GM18520 (cell line): ENCODE data around the gene FOXC2.

ENCODE experiments used
- ATAC-seq: cut with Tn5 transposase; IDR thresholded peaks from one replicate; pipeline ENCODE4 v1.9.1; 2021; ENCODE audit not compliant: unreplicated experiment

Gene FOXC2

DNA sequence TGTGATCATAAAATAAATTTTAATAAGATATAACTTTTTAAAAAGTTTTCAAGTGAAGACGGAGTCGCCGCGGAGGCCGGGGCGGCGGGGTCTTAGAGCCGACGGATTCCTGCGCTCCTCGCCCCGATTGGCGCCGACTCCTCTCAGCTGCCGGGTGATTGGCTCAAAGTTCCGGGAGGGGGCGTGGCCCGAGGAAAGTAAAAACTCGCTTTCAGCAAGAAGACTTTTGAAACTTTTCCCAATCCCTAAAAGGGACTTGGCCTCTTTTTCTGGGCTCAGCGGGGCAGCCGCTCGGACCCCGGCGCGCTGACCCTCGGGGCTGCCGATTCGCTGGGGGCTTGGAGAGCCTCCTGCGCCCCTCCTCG is at the start of gene FOXC2:
FOXC2 (plus strand) TSS at position 229 of the 365 bp plus-strand sequence. CDS start 507 bp downstream, outside the sequence.
- ATAC-seq: no peak

- ATAC-seq: no peak
Observed at GRCh38 chr16:86517033-86517432, 49.6 kb upstream of the FOXC2 start.

- ATAC-seq: no peak
Observed at GRCh38 chr16:86517652-86518258, 48.9 kb upstream of the FOXC2 start.

- no peak for ATAC-seq
Observed at GRCh38 chr16:86519007-86519648, 47.5 kb upstream of the FOXC2 start.

- ATAC-seq: no peak
Observed at GRCh38 chr16:86519649-86520316, 46.8 kb upstream of the FOXC2 start.

- ATAC-seq: no peak
Observed at GRCh38 chr16:86520317-86521210, 46.1 kb upstream of the FOXC2 start.

DNA sequence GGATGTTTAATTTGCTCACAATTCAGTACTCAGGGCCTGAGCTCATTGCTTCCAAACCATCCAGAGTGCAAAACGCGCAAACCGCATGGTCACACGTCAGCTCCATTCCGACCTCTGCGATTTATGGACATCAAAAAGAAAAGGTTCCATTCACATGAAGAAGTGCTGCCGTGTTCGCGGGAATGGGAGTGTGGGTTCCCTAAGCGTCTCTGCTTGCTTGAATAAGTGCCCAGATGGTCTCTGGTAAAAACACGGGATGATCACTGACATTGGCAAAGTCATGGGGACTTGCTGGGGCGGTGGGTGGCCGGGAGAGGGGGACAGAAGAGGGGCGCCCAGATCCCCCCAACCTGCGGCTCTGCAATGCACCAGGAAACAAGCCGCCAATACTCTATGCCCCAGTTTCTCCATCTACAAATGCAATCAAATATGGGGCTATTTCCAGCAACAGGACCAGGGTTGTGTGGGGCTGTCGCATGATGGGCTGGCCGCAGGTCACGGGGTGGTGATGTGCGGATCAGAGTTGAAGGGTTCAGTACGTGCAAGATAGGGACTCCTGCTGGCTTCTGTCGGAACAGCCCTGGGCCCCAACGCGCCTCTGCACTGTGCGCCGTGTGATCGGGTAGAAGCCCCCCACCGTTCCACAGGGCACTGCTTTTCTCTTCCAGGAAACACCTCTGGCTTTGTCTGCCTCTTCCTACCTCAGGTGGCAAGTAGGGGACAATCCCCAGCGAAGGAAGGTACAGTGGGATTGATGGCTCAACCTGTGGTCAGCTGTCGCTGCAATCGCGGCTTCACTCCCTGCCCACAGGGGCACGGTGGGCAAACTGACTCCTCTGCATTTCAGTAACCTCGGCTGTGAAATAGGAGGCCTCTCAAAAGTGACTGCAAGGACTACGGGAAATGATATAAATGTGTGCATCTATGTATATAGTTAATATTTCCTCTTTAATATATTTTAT is 45.1 kb upstream of the FOXC2 start:
- ATAC-seq: no peak

- no peak for ATAC-seq
Observed at GRCh38 chr16:86522634-86523033, 44.0 kb upstream of the FOXC2 start.

DNA sequence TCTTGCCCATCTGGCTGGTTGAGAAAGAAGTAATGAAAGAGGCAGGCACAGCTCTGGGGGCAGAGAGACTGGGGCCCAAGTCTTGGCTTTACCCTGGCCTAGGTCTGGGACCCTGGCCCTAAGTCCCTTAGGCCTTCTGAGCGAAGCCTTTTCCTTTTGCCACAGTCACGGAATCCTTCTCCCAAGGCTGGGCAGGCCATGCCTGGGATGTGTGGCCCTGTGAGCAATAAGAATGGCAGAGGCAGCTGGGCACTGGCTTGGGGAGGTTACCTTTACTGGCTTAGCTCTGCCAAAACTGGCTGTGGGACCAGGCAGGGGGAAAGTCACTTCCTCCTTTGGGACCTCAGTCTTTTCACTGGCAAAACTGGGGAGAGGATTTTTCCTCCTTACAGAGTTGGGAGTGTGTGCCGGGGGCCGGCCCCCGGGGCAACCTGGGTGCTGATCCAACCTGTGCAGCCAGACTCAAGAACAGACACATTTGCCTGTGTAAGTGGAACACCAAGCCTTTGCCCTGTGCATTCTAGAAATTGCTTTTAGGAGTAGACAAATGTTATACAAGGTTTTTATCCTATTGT is 43.4 kb upstream of the FOXC2 start:
- no peak for ATAC-seq

DNA sequence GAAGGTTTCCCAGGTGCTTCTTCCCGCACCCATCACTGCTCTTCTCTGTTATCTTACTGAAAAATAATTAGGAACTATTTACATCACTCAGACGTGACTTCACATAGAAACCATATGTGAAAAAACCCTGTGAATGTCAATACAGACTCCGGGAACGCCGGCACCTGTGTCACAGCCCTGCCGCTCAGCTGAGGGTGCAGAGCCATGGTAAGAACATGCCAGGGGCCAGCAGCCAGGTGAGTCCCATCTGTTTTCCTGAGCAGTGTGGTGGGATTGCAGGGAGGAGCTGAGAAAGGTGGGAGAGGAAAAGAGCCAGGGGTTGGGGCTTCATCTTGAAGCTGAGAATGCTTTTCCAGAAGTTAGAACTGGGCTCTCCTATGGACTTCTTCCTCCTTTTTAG is 42.6 kb upstream of the FOXC2 start:
- no peak for ATAC-seq

DNA sequence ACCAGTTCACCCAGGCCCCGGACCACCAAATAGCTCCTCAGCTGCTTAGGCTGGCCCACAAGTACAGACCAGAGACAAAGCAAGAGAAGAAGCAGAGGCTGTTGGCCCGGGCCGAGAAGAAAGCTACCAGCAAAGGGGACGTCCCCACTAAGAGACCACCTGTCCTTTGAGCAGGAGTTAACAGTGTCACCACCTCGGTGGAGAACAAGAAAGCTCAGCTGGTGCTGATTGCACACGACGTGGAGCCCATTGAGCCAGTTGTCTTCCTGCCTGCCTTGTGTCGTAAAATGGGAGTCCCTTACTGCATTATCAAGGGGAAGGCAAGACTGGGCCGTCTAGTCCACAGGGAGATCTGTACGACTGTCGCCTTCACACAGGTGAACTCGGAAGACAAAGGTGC is 40.9 kb upstream of the FOXC2 start:
- ATAC-seq: no peak

- ATAC-seq: no peak
Observed at GRCh38 chr16:86527366-86527765, 39.3 kb upstream of the FOXC2 start.

DNA sequence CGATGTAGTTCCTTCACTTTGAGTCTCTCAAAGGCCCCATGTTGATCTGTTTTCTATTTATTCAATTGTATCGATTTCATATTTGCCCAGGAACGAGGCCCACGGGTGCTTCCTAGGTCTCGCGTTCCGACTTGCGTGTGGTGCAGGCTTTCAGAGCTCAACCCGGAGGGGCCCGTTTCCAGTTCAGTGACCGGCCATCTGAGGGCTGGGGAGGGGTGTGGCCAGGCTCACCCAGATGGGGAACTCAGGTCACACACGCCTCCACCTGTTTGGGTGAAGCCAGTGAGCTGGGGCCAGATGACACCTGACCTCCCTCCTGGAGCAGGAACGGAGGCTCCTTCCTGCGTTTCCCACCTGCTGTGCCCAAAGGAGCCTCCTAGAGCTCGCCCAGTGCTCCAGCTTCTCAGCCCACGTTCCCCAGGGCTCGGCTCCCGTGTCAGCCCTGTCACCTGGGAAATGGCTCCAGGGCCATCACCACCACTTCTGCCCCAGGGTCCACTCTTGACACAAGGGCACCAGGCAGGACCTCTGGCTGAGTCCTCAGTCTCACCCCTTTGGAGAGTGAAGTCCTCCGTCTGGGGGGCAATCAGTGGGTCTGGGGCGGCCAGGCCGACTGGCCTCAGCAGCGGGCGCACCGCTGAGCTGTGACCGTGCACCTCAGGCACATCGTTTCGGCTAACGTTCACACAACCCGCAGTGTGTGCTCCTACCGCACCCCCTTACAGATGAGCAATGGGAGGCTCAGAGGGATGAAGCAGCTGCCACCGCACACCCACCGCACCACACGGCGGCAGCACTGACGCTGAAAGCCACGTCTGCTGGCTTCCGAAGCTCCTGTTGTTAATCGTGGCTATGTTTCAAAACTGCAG is 38.3 kb upstream of the FOXC2 start:
- ATAC-seq: no peak

- no peak for ATAC-seq
Observed at GRCh38 chr16:86529160-86529559, 37.5 kb upstream of the FOXC2 start.

- no peak for ATAC-seq
Observed at GRCh38 chr16:86530251-86531190, 36.1 kb upstream of the FOXC2 start.

- ATAC-seq: no peak
Observed at GRCh38 chr16:86531191-86531545, 35.5 kb upstream of the FOXC2 start.

DNA sequence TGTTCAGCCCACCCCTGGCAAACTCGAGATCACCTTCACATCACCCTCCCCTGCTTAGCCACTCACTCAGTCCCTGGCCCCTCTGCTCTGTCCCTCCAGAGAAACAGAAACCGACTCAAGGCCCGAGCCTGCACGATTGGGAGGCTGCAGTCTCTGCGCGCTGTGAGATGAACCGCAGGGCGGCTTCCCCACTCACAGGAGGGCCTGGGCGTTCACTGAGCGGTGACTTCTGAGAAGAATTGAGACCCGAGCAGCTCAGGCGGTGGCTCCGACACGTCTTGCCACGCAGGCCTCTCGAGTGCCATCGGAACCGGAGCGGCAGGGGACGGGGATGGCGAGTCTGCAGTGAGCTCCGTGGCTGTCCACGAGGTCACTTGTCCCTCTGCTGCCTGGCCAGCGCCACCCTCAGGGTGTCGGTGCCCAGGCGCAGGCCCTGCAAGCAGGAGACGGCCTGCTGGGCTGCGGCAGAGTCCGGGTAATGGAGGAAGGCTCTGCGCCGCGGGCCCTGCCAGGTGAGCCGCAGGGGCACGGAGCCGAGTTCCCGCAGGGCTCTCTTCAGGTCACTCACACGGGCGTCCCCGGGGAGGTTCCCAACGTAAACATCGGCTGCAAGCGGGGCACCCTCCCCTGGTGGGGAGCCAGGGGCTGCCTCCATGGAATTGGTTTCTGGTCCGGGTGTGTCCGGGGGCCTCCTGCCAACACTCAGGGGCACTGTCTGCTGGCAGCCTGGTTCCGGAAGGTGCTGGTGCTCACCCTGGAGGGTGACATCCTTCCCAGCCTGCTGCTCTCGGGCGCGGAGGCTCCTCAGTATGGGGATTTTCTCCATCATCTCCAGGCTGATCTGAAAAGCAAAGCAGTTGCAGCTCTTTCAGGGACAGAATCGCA is 34.7 kb upstream of the FOXC2 start:
- ATAC-seq: no peak
